ENCODE measurements around the gene RGS3. TPM values are rescaled to one million over a fixed set of nuclear protein-coding genes. Genes with fewer than 3 reads are reported as not detected.

RGS3 gene
- total RNA-seq, 1 experiment from 2014 or later = 39.4 TPM

- H3K4me2 ChIP-seq (ENCODE audit: low read length) = no peak overlapping the region
- CTCF ChIA-PET = no interaction called here
- H4K20me1 ChIP-seq (ENCODE audit: insufficient read depth) = no peaks in the 10 kb centered on the region
- intact Hi-C loops (cut with micrococcal nuclease) = no loop called here
- H3K79me2 ChIP-seq (ENCODE audit: insufficient read depth, low read length) = no peaks in the 10 kb centered on the region
- no peak overlapping the region for H3K9ac ChIP-seq (ENCODE audit: low read length)
- RAD21 ChIA-PET (ENCODE audit: low non-redundant PET in 1 of 2, low total read pairs in 2 of 2, uncharacterized antibody in 2 of 2, unreplicated experiment in 2 of 2) = no interaction called here
- no peaks in the 10 kb centered on the region for H3K9me3 ChIP-seq (ENCODE audit: control insufficient read depth in 1 of 2, insufficient read depth in 1 of 2, low read depth in 1 of 2, low read length in 2 of 2)
- POLR2A ChIA-PET = no interaction called here
- BruUV-seq (replicated peaks) = no TSS peak
- no peak for TF ChIP-seq FOSL1 (IDR thresholded peaks at IDR 0.05; ENCODE audit: low read depth)
- no peak for TF ChIP-seq EGR1 (IDR thresholded peaks at IDR 0.05; ENCODE audit: low read depth)
- TF ChIP-seq TCF7L2 (IDR thresholded peaks at IDR 0.05; ENCODE audit: borderline replicate concordance, extremely low read depth, insufficient read depth, insufficient read length) = no peak
- no peak for TF ChIP-seq CTCF (IDR thresholded peaks at IDR 0.05 in 2 of 3, conservative IDR thresholded peaks at IDR 0.05 in 1 of 3; ENCODE audit: borderline replicate concordance in 1 of 3, insufficient read depth in 1 of 3, low read depth in 2 of 3, low read length in 2 of 3)
- no peak for TF ChIP-seq YY1 (IDR thresholded peaks at IDR 0.05; ENCODE audit: extremely low read depth, insufficient replicate concordance, low read depth, low read length)
- no peak for TF ChIP-seq SP1 (IDR thresholded peaks at IDR 0.05; ENCODE audit: low read depth)
- TF ChIP-seq ZNF274 (IDR thresholded peaks at IDR 0.05; ENCODE audit: low read depth, low read length) = no peak
- no peak for TF ChIP-seq JUND (IDR thresholded peaks at IDR 0.05)
- no peak for TF ChIP-seq RAD21 (IDR thresholded peaks at IDR 0.05; ENCODE audit: low read depth)
- ATAC-seq (no peak), DNase-seq (ENCODE audit: low read depth, low spot score) (no peak)
- peaks cover 13 to 38% of the 10 kb centered on the region in 2 experiments for H3K36me3 ChIP-seq (ENCODE audit: control insufficient read depth in 1 of 2, insufficient read depth in 2 of 2, low read length in 2 of 2)
- no peak overlapping the region for H3K4me3 ChIP-seq (replicated peaks in 1 of 2; ENCODE audit: low read depth in 1 of 2, low read length in 2 of 2)
- H3K27ac ChIP-seq (ENCODE audit: low read depth, low read length) = no peak overlapping the region
- no peaks in the 10 kb centered on the region for H3K27me3 ChIP-seq (ENCODE audit: insufficient read depth, low read length)
- H3K4me1 ChIP-seq (ENCODE audit: control insufficient read depth in 1 of 2, insufficient read depth in 2 of 2, low read length in 2 of 2) = peaks cover 0 to 5% of the 10 kb centered on the region in 2 experiments; a peak in 1 of 4 replicates
- H3K9me2 ChIP-seq (ENCODE audit: insufficient read depth) = no peaks in the 10 kb centered on the region
- no peak overlapping the region for H2AFZ ChIP-seq (ENCODE audit: low read depth, low read length, poor library complexity, severe bottlenecking)
Observed at GRCh38 chr9:113515862-113516261, 52.3 kb downstream of the RGS3 start.
